Bronchial epithelial cell (primary cell): ENCODE measurements around the gene GPSM1. TPM values are rescaled to one million over a fixed set of nuclear protein-coding genes. Genes with fewer than 3 reads are reported as not detected.

Experiments used
- DNase-seq: peaks from one replicate; pipeline ENCODE4 v3.0.0-alpha.2; 2010; ENCODE audit warnings: low read depth
- FAIRE-seq: peaks from 2 replicates; lab custom pipeline; 2011; peaks lifted over from hg19 to GRCh38; lab: Jason Lieb, UNC
- H3K27me3 ChIP-seq: 2 replicates; pipeline ENCODE4 v1.5.1; 2011; ENCODE audit warnings: low read length; ENCODE audit not compliant: control insufficient read depth, insufficient read depth
- H3K36me3 ChIP-seq: 2 replicates; pipeline ENCODE4 v1.5.1; 2011; ENCODE audit warnings: low read length; ENCODE audit not compliant: control insufficient read depth, insufficient read depth
- H3K4me3 ChIP-seq: 2 replicates; pipeline ENCODE4 v1.5.1; 2011; ENCODE audit warnings: mild to moderate bottlenecking, low read depth, low read length, control low read depth
- total RNA-seq: library from RNA; depleted of rRNA; stranded (reverse); fragments of >200 nt; gene quantifications from 2 replicates; pipeline ENCODE4 v1.2.1, GENCODE V29; 2014
- TF ChIP-seq, protein P1 (sequence below): IDR thresholded peaks from 2 replicates; pipeline ENCODE4 v1.5.1; 2011; ENCODE audit warnings: mild to moderate bottlenecking, moderate library complexity, low read length, control low read depth, inconsistent platforms; ENCODE audit not compliant: insufficient read depth, severe bottlenecking

GPSM1 gene
- total RNA-seq, 1 donor from 2014 or later: 13.4 TPM

DNA sequence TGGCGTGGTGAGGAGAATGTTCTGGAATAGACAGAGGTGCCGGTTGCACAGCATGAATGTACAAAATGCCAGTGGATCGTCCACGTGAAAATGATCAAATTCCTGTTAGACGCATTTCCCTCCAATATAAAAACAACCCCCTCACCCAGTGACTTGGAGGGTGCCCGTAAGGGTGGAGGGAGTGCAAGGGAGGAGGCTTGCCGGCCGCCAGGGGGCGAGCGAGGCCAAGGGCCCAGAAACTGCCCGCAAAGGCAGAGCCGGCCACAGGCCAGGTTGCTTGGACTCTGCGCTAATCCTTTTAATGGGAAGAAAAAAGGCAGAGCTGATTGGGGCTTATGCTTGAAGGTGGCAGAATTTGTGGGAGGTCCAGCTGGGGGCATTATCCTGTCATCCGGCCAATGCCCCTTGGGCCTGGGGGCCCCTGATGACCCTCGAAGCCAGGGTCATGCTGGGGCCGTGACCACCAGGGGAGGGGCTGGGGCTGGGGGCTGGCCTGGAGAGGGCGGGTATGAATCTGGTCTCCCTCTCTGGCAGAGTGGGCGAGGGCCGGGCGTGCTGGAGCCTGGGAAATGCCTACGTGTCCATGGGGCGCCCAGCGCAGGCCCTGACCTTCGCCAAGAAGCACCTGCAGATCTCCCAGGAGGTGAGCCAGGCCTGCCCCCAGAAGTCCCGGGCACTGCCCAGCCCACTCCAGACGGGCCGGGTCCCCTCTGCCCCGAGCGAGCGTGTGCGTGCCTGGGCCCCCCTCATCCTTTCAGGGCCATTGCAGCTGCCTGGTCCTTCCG lies 12.0 kb downstream of the GPSM1 start:
- peaks cover 1% of the 10 kb centered on the region for H3K36me3 ChIP-seq
- TF ChIP-seq, protein P1, sequence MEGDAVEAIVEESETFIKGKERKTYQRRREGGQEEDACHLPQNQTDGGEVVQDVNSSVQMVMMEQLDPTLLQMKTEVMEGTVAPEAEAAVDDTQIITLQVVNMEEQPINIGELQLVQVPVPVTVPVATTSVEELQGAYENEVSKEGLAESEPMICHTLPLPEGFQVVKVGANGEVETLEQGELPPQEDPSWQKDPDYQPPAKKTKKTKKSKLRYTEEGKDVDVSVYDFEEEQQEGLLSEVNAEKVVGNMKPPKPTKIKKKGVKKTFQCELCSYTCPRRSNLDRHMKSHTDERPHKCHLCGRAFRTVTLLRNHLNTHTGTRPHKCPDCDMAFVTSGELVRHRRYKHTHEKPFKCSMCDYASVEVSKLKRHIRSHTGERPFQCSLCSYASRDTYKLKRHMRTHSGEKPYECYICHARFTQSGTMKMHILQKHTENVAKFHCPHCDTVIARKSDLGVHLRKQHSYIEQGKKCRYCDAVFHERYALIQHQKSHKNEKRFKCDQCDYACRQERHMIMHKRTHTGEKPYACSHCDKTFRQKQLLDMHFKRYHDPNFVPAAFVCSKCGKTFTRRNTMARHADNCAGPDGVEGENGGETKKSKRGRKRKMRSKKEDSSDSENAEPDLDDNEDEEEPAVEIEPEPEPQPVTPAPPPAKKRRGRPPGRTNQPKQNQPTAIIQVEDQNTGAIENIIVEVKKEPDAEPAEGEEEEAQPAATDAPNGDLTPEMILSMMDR: peak; percentile 95
- H3K4me3 ChIP-seq: no peak overlapping the region
- DNase-seq (peak; percentile 36), FAIRE-seq (no peak)
- peaks cover 2% of the 10 kb centered on the region for H3K27me3 ChIP-seq

DNA sequence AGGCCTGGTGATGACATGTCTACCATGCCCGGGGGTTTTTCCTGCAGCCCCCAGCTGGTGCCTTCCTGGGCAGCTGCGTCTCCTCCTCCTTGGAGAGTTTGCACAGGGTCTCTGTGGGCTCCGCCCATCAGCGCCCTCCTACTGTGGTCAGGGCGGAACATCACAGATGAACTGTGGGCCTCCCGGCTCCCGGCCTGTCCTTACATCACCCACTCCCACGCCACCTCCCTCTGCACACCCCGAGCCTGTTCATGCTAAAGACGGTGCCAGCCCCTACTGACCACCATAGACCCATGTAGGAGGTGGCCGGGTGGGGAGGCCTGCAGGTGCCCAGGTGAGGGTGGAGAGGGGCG lies 12.6 kb downstream of the GPSM1 start:
- H3K36me3 ChIP-seq: peaks cover 1% of the 10 kb centered on the region
- peaks cover 2% of the 10 kb centered on the region for H3K27me3 ChIP-seq
- H3K4me3 ChIP-seq: no peak overlapping the region
- FAIRE-seq (no peak), DNase-seq (no peak)
- TF ChIP-seq, protein P1: no peak

GRCh38 chr9:136340356-136341041 lies 13.2 kb downstream of the GPSM1 start:
- H3K27me3 ChIP-seq: peaks cover 2% of the 10 kb centered on the region
- no peak overlapping the region for H3K4me3 ChIP-seq
- DNase-seq (no peak), FAIRE-seq (no peak)
- TF ChIP-seq, protein P1: no peak
- peaks cover 1% of the 10 kb centered on the region for H3K36me3 ChIP-seq

- Histone ChIP-seq H3K4me3 (no peak overlapping the region), H3K27me3 (peaks cover 2% of the 10 kb centered on the region), H3K36me3 (peaks cover 1% of the 10 kb centered on the region)
- no peak for DNase-seq
- TF ChIP-seq, protein P1: no peak
- FAIRE-seq: no peak
Observed at GRCh38 chr9:136341042-136341655, 13.8 kb downstream of the GPSM1 start.

- FAIRE-seq: no peak
Observed at GRCh38 chr9:136341769-136342168, 14.4 kb downstream of the GPSM1 start.

More at GRCh38 chr9:136341769-136342168, 14.4 kb downstream of the GPSM1 start:
- Histone ChIP-seq H3K36me3 (peaks cover 1% of the 10 kb centered on the region), H3K4me3 (no peak overlapping the region), H3K27me3 (peaks cover 2% of the 10 kb centered on the region)
- TF ChIP-seq, protein P1: no peak
- DNase-seq: no peak
